Measurements from ENCODE around the gene CD80. TPM values are rescaled to one million over a fixed set of nuclear protein-coding genes. Genes with fewer than 3 reads are reported as not detected.
"Not testable (repeated sequence)": the region's sequence is repeated elsewhere in the genome, so short reads cannot be mapped to it uniquely, and the experiment has no call there.

Gene CD80
- total RNA-seq, 2 experiments from 2014 or later = 13.3 to 13.8 TPM

DNA sequence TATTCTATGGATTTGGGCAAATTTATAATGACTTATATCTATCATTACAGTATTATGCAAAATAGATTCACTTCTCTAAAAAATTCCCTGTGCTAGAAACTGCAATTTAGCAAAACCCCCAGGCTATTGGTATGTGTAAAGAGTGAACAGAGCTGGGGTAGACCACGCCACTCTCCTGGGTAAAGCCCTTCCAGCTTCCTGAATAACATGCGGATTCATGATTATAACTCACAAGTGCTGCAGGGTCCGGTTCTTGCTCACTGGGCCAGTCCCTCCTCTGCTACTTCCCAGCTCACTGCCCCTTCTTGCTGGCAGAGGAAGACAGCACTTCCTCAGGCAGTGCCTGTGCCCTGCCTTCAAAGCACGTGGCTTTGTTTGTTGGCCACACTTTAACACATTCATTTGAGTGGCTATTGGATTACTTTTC, 4.1 kb downstream of the CD80 start:
- CTCF ChIA-PET = no interaction called here
- POLR2A ChIA-PET = interaction anchor here (0.5 kb wide), 1 partner anchor 15 kb away, joined by 3 read pairs; no protein-coding TSS in a partner anchor

DNA sequence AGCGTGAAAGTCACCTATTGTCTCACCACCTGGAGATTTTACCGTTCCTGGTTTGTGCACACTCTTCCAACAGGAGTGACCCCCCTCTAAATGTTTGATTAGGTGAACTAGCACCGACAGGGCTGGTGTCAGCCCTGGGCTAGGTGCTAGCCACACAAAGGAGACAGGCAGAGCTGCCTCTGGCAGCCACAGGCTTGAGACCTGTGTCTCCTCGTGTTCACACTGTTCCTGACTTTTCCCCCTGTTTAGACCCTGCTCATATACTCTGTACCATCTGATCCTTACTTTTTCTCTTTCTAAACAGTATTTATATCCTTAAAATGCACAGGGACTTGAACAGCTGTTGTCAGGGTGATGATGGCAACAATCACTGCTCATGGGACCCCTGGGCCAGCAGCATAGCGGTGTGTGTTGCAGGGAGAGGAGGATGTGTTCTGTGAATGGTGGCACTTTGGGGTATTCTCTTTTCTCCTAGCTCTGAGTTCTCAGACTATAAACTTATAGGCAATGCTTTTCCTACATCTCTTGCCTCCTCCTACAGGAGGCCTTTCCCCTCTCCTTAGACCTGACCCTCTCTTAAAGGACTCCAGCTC, 5.5 kb downstream of the CD80 start:
- POLR2A ChIA-PET = no interaction called here

DNA sequence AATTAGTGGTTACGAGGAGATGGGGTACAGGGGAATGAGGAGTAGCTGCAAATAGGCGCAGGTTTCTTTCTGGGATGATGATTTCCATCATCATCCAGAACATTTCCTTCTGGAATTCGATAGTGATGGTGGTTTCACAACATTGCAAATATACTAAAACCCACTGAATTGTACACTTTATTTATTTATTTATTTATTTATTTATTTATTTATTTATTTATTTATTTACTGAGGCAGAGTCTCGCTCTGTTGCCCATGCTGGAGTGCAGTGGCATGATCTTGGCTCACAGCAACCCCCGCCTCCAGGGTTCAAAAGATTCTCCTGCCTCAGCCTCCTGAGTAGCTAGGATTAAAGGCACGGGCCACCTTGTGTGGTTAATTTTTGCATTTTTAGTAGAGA, 6.5 kb downstream of the CD80 start:
- CTCF ChIA-PET, POLR2A ChIA-PET: not testable (repeated sequence)

More for the DNA sequence above, 5.5 kb downstream of the CD80 start:
- CTCF ChIA-PET = interaction anchor here (0.7 kb wide), 1 partner anchor 91 kb away, joined by 3 read pairs; no protein-coding TSS in a partner anchor

DNA sequence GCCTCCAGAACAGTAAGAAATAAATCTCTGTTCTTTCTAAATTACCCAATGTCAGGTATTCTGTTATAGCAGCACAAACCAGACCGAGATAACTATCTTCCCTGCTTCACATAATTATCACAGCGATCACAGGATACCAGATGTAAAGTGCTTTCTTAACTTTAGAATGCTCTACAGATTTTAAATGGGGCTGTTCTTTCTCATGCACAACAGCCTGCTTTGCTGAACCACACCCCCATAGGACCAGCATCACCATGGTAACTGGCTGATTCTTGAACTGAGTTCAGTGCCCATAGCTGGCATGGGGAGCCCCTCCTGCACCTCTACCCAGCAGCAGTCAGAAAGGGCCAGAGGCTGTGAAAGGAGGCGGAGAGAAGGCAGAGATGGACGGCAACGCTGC, 7.8 kb downstream of the CD80 start:
- POLR2A ChIA-PET = no interaction called here
- CTCF ChIA-PET = no interaction called here

DNA sequence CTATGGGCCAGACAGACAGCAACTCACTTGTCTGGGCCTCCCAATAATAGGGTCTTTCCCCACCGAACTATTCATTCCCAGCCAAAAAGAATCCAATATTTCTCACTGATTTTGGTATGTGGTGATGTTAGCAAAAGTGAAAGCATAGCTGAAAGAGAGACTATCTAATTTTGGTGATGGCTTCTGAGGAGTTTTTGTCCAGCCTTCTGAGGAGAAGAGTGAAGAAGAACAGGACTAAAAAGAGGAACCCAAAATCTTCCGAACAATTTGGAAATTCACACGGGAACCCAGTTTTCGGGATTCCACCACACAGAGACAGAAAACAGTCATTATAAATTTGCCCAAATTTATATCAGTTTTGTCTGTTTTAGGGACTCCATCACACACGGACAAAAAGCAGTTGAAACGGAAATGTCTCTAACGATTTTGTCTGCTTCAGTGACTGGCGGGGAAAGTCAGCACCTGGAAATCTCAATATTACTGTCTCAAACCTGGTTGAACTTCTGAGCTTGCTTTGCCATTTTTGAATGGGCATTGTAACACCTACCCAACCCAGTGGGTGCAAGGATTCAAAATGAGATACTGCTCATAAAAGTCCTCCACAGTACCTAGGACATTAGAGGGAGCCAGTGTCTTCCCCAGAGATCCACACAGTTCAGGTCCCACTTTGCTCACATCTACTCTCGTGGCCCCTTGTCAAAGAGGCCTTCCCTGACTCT, 9.1 kb downstream of the CD80 start:
- ChIA-PET CTCF (no interaction called here), POLR2A (no interaction called here)

DNA sequence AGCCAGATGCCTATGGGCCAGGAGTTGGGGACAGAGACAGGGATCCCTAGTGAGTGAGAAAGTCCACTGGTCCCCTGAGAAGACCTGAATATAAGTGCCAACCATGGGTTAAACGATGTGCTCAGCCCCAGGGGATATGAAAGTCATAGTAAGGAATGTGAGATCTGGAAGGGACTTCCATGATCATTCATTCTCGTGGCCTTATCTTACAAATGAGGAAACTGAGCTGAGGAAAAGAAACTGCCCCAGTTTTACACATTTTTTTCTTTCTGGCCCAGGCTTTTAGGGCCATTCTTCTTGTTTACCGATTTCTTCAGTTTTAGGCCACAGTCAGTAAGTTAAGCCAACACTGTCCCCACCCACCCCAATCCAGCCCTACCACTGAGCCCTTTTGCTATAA, 11.1 kb downstream of the CD80 start:
- POLR2A ChIA-PET = no interaction called here
- CTCF ChIA-PET = no interaction called here

DNA sequence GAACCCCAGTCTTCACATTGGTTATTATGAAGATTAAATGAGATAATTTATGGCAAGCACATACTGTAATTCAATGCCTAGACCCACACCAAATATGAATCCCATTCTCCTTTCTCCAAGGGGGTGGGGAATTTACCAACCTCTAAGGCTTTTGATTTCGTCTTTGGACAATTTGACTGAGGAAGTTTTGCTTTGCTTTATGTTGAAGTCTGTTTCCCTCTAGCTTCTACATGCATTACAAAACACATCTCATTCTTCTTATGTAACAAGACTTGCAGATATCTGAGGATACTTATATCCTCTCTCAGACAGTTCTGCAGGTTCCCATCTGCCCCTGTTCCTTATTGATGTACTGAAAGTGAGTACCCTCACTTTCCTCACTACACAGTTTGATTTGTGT, 12.2 kb downstream of the CD80 start:
- CTCF ChIA-PET = no interaction called here
- POLR2A ChIA-PET = no interaction called here

DNA sequence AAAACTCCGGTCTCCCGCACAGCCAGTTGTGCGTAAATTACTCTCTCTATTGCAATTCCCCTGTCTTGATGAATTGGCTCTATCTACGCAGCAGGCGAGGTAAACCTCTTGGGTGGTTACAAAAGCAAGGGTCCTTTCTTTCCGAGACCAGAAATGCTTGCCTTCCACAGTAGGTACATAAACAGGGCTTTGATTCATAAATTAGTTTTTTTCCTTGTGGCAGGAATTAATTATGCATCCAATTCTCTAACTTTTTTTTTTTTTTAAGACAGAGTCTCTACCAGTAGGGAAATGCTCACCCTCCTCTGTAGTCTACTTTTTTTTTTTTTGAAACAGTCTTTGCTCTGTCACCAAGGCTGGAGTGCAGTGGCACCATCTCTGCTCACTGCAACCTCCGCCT, 16.3 kb downstream of the CD80 start:
- ChIA-PET POLR2A (no interaction called here), CTCF (no interaction called here)

DNA sequence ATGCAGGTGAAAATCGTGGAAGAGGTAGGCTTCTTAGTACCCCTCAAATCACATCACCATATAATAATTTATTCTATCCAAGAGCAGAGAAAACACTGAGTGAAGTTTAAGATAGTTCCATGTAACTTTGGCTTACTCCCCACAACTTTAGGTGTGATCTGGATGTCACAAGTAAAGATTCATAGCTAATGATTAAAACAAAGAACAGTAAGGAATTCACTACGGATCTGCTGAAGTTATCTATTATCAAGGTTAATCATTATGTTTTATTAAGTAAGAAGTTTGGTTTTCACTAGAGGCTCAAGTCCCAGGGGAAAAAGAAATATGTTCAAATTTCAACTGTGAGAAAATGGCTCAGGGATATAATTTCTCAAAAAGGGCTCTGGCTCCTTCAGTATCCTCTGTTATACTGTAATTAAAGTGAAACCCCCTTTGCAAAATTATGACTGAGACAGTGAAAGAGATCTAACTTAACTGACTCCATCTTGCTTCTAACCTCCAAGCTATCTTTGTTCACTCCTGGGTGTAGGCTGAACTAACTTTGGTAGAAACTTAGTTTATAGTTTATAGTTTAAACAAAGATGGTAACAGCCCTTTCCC, 17.1 kb downstream of the CD80 start:
- ChIA-PET CTCF (no interaction called here), POLR2A (no interaction called here)

DNA sequence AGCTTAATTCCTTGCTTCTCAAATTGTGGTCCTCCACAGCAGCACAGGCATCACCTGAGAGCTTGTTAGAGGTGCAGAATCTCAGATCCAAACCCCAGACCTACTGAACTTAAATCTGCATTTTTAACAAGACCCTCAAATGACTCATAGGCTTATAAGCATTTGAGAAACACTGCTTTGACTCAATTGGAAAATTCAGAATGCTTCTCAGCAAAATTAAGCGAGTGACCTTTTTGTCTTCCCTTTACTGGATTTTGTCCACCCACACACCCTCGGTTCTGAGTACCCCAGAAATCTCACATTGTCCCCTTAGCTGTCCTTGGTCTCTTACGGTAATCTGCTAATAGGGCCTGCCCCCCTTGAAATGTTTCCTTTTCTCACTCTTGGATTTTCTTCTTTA, 17.9 kb downstream of the CD80 start:
- CTCF ChIA-PET = no interaction called here
- POLR2A ChIA-PET = interaction anchor here (0.6 kb wide), 1 partner anchor 1558 kb away, joined by 3 read pairs; no protein-coding TSS in a partner anchor

DNA sequence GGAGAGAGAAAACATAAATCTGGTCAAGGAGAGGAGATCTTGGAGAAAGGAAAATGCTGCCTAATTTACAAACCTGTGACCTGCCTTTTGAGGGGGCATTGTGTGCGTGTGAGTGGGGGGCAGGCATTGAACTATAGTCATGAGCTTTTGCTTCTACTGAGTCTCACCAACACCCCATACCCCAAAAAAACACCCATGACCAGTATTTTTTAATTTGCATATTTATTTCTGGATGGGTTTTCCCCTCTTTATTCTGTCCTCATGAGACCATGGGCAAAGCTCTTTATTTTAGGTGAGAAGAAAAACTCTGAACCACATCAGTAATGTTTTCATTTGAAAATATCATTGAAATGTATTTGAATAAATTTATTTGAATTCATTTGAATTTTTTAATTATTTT, 20.6 kb downstream of the CD80 start:
- ChIA-PET POLR2A (no interaction called here), CTCF (no interaction called here)

DNA sequence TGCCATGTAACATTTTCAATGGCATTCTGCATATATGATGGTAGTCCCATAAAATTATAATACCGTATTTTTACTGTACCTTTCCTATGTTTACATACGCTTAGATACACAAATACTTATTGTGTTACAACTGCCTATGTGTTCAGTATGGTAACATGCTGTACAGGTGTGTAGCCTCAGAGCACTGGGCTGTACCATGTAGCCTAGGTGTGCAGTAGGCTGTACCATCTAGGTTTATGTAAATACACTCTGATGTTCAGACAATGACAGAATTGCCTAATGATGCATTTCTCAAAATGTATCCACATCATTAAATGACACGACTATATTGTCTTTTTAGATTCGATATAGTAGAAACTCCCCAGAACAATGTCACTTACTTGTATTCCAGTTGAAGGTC, 22.7 kb downstream of the CD80 start:
- POLR2A ChIA-PET = interaction anchor here (0.6 kb wide), 1 partner anchor 73 kb away, joined by 3 read pairs; the partner anchor contains the start of gene TMEM39A

DNA sequence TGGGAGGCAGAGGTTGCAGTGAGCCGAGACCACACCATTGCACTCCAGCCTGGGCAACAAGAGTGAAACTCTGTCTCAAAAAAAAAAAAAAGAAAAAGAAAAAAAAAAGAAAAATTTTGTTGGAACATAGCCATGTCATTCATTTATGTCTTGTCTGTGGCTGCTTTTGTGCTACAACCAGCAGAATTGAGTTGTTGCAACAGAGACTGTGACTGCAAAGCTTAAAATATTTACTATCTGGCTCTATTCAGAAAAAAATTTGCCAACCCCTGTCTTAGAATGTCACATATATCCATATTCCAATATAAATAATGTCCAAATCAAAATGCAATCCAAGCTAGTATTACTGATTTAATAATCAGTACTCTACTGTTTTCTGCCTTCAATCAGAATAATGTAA, 25.1 kb downstream of the CD80 start:
- ChIA-PET POLR2A (no interaction called here), CTCF (interaction anchor here (0.7 kb wide), 1 partner anchor 13 kb away, joined by 3 read pairs; no protein-coding TSS in a partner anchor)

More for the DNA sequence above, 22.7 kb downstream of the CD80 start:
- CTCF ChIA-PET = no interaction called here

DNA sequence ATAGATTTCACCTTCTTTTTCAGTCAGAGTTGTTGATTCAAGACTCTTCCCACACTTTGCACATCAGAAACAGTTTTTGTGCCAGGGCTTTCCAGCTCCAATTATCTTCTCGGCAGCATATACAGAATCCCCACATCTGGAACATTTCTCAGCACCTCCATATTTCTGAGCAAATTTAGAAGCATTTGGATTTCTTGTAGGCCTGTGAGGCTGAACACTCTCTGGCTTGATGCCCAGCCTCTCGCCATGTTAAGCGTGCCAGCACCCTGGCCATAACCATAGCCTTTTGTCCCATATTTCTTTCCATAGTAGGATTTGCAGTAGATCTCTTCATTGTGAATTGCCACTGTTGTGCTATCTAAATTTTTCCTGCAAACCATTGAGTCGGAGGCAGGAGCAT, 28.3 kb downstream of the CD80 start:
- CTCF ChIA-PET = no interaction called here

DNA sequence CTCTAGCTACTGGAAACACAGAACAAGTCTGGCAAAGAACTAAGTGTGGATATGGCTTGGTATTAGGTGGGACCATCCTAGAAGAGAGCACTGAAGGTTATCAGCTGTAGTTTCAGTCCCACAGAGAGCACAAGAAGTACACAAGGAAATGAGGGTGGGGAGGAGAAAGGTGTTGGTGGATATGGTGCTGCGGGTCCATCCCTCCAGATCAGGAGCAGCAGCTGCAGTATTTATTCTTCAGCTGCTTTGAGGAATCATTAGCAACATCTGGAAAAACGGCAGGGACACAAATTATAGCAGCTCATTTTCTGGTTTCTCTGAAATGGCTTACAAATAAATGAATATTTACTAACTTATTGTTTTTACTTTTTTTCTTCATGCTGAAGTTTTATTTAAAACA, 29.0 kb downstream of the CD80 start:
- CTCF ChIA-PET = no interaction called here
- POLR2A ChIA-PET = no interaction called here

More for the DNA sequence above, 28.3 kb downstream of the CD80 start:
- POLR2A ChIA-PET = no interaction called here

DNA sequence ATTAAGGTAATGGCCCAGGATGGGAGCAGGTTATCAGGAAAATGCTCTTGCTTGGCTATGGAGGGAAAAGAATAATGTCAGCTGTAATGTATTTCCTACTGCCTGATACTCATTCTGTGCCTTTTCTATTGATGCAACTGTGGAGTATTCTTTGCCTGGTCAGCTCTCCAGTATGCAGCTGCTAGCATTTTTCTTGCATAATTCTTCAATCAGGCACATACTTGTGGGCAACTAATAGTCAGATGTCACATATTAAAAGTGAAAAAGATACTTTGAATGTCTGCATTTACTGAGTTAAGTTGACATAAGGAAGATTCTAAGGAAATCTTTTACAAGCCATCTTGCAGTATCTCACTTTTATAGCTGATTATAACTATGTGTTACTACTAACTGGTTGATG, 29.5 kb downstream of the CD80 start:
- CTCF ChIA-PET = interaction anchor here (0.6 kb wide), 1 partner anchor 101 kb away, joined by 3 read pairs; no protein-coding TSS in a partner anchor
- POLR2A ChIA-PET = no interaction called here

DNA sequence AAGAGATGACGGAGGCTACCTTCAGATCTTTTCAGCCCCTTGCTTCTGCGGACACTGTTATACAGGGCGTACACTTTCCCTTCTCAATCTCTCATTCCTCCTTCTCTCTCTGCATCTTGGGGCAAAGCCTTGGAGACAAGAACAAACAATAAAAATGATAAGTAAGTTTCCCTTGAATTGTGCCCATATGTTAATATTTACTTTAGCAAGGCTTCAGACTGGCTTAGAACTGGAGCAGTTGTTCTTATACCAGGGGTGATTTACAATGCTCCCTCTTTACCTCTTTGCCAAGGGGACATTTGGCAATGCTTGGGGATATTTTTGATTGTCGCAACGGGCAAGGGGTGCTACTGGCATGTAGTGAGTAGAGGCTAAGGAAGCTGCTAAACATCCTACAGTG, 31.7 kb downstream of the CD80 start:
- ChIA-PET POLR2A (no interaction called here), CTCF (no interaction called here)

DNA sequence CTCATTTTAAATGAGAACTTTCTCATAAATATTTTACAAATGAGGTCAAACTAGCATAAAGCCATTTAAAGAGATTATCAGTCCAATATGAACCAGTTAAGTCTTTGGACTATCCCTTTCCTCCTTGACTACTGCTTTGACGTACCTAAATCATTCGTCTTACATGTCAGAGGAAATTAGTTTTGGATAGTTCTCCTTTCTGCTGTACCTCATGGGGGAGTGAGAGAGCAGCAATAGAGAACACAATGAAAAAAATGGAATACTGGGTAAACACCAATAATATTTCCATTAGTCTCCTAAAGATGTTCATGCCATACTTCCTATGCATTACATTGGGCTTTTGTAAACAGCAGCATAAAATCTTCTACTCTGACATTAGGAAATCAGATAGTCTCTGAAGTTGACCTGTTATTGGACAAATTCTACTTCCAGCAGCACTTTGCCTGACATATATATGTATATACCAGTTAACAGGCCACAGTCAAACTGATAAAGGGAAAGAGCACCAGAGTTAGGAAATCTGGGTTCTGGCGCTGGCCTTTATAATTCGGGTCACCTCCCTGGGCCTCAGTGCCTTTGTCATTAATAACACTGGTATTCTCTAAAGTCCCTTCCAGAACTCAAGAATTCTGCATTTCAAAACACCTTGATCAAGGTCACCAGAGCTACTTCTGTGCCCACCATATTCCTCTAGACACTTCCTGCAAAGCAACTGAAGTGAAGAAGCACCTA, 34.3 kb downstream of the CD80 start:
- ChIA-PET CTCF (no interaction called here), POLR2A (no interaction called here)

DNA sequence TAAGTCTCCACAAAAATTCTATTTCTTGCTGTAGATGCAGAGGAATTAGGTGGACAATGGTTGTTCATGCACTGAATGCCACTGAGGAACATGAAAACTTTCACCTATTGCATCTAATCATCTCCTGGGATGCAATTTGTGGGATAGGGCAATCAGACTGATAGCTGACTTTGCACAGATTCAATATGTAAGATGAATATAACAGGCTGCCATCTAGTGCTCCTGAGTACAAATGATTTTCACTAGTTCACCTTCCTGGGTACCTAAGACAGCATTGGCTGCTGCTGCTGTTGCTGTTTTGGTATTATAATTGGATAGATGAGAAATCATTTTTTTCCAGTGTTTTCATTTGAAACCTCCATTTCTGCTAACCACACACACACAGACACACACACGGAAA, 41.4 kb downstream of the CD80 start:
- POLR2A ChIA-PET = no interaction called here

DNA sequence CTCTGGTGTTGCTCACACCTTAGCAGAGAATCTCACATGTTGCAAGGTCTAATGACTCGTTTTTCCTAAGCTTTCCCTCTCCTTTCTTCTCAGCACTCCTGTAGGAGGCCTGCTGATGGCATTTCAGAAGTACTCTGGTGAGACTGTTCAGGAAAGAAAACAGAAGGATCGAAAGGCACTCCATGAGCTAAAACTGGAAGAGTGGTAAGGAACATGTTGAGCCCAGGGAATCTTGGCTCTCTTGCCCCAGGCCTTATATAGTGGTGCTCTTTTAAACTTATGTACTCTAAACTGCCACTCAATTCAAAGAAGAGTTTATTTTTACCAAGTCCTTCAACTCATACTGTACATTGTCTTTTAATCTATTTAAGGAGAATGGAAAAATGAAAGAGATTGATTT, 42.3 kb downstream of the CD80 start:
- CTCF ChIA-PET = no interaction called here
- POLR2A ChIA-PET = no interaction called here

More for the DNA sequence above, 41.4 kb downstream of the CD80 start:
- CTCF ChIA-PET = interaction anchor here (0.6 to 1.1 kb wide), 2 partner anchors 20 to 183 kb away, joined by 3 read pairs; partner anchors contain the start of gene TIMMDC1

DNA sequence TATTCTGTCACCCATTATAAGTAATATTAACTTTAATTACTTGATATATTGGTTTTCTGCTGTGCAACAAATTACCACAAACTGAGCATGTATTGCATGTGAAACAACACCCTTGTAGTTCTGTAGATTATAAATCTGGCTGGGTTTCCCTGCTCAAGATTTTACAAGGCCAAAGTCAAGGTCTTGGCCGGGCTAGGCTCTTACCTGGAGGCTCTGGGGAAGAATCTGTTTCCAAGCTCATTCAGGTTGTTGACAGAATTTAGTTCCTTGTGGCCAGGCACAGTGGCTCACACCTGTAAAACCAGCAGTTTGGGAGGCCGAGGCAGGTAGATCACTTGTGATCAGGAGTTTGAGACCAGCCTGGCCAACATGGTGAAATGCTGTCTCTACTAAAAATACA, 44.8 kb downstream of the CD80 start:
- POLR2A ChIA-PET = no interaction called here
- CTCF ChIA-PET = no interaction called here

Measured in activated CD8-positive, alpha-beta memory T cell treated with anti-CD3 and anti-CD28 coated beads for 36 hours (primary cell).